Measurements from ENCODE around the gene PRR20G.

GRCh38 chr3:127284258-127284657 lies 3.6 kb downstream of the PRR20G start:
- TF ChIP-seq CTCF (IDR thresholded peaks at IDR 0.05; ENCODE audit: insufficient read depth, low read depth, low read length) (no peak), EZH2 (IDR thresholded peaks at IDR 0.05; ENCODE audit: insufficient read depth, low read length) (no peak)

Data from astrocyte (in vitro differentiated cells and primary cell).